ENCODE results near the gene SUPT16H. TPM values are rescaled to one million over a fixed set of nuclear protein-coding genes. Genes with fewer than 3 reads are reported as not detected.

Gene SUPT16H
- total and polyA plus RNA-seq, 2 of the 13 experiments (the other 11 are each of a cell fraction or from before 2014, with no cell fraction given), result 77.5 to 230 TPM

- no peak for TF ChIP-seq ZXDC (CRISPR knock-in tag; IDR thresholded peaks at IDR 0.05)
- no peak for TF ChIP-seq ZNF460 (CRISPR knock-in tag; IDR thresholded peaks at IDR 0.05; ENCODE audit: borderline replicate concordance)
- no peak for TF ChIP-seq ZNF609 (CRISPR knock-in tag; IDR thresholded peaks at IDR 0.05; ENCODE audit: borderline replicate concordance)
- TF ChIP-seq KLF9 (CRISPR knock-in tag; IDR thresholded peaks at IDR 0.05; ENCODE audit: low read depth), result 0 out of 2 replicates have a peak, but pooled peaks have one; percentile 40
- no peak for TF ChIP-seq ZNF598 (CRISPR knock-in tag; IDR thresholded peaks at IDR 0.05; ENCODE audit: borderline replicate concordance)
- TF ChIP-seq POLR2AphosphoS5 (IDR thresholded peaks at IDR 0.05; ENCODE audit: low read depth, low read length), result no peak
- TF ChIP-seq ZNF839 (CRISPR knock-in tag; IDR thresholded peaks at IDR 0.05; ENCODE audit: borderline replicate concordance), result no peak
- TF ChIP-seq THAP7 (CRISPR knock-in tag; IDR thresholded peaks at IDR 0.05), result no peak
- no peak for TF ChIP-seq EEA1 (CRISPR knock-in tag; IDR thresholded peaks at IDR 0.05; ENCODE audit: borderline replicate concordance)
- no peak for TF ChIP-seq SMARCC2 (IDR thresholded peaks at IDR 0.05)
- no peak for TF ChIP-seq NR0B2 (CRISPR knock-in tag; IDR thresholded peaks at IDR 0.05)
- TF ChIP-seq ZNF30 (CRISPR knock-in tag; IDR thresholded peaks at IDR 0.05), result no peak
- TF ChIP-seq ELK4 (CRISPR knock-in tag; IDR thresholded peaks at IDR 0.05; ENCODE audit: borderline replicate concordance), result no peak
- TF ChIP-seq ZNF784 (CRISPR knock-in tag; IDR thresholded peaks at IDR 0.05; ENCODE audit: borderline replicate concordance), result no peak
- TF ChIP-seq ZNF670 (CRISPR knock-in tag; IDR thresholded peaks at IDR 0.05; ENCODE audit: borderline replicate concordance), result no peak
- no peak for TF ChIP-seq ZNF710 (CRISPR knock-in tag; IDR thresholded peaks at IDR 0.05; ENCODE audit: borderline replicate concordance)
- no peak for TF ChIP-seq ZNF282 (IDR thresholded peaks at IDR 0.05; ENCODE audit: partially characterized antibody)
Measured at GRCh38 chr14:21308132-21308478, 75.7 kb downstream of the SUPT16H start (continued).

Data from HepG2 (cell line).